Uterus (tissue), 2 donors: ENCODE results near the gene MYBPC3.

Experiments used
- CTCF ChIP-seq, 4 experiments: fragments of 200-600 bp in 2 of 4; fragments of 450-650 bp in 2 of 4; sonication (generic) in 2 of 4; IDR thresholded peaks; one replicate each; pipeline ENCODE4 v1.5.1; 2016 to 2019; ENCODE audit warnings: antibody characterized with exemption in 4 of 4, mild to moderate bottlenecking in 2 of 4, moderate library complexity in 1 of 4
- POLR2A ChIP-seq, 2 donors: fragments of 450-650 bp; IDR thresholded peaks; one replicate each; pipeline ENCODE4 v1.6.1; 2016; ENCODE audit warnings: antibody characterized with exemption in 2 of 2, mild to moderate bottlenecking in 1 of 2, moderate library complexity in 1 of 2

GRCh38 chr11:47299078-47299477 is 53.4 kb downstream of the MYBPC3 start:
- TF ChIP-seq CTCF (IDR thresholded peaks at IDR 0.05) = no peak
- no peak for TF ChIP-seq POLR2A (IDR thresholded peaks at IDR 0.05)
